T-helper 2 cell (primary cell): ENCODE data around the gene UBL4B.

ENCODE experiments used
- DNase-seq, 5 experiments: peaks; one replicate each; pipeline versions ENCODE4 v3.0.0 to v3.0.0-alpha.2; 2012 to 2022

UBL4B gene

DNA sequence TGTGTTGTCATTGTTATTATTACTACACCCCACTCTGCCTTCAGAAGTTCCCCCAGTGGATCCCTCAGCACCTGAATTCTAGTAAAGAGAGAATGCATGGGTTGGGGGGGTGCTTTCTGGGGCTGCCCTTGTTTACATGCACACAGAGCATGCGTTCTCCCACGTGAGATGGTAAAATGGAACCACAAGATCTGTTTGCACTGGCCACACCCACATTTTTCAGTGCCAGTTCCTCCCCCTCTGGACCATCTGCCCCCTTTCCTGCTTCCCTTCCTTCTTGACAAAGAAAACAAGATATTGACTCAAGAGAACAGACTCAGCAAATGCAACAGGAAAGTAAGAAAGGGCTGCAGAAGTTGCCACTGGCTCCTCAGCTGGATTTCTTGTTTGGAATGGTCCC lies 46.9 kb downstream of the UBL4B start:
- DNase-seq, result no peak

DNA sequence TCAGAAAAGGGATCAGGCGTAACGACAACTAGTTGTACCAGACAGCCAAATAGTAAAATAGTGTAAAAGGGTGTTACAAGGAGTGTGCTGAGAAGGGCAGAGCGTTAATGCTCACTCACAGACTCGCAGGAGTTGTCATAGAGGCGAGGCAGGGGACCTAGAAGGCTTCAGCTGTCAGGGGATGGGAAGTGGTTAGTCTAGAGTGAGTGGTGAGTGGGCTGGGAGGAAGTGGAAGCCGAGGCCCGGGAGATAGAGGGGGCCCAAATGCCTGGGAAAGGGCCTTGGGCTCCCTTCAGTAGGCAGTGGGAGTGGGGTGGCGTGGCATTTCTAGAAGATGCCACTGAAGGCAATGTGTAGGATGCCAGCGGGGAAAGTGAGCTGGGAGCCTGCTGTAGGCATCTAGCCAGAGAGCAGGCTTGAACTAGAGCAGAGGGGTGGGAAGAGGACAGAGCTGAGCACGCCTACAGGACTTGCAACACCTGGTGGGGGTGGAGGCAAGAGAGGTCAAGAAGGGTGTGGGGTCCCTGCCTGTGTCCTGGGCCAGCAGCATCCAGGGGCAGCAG lies 48.4 kb downstream of the UBL4B start:
- no peak for DNase-seq

DNA sequence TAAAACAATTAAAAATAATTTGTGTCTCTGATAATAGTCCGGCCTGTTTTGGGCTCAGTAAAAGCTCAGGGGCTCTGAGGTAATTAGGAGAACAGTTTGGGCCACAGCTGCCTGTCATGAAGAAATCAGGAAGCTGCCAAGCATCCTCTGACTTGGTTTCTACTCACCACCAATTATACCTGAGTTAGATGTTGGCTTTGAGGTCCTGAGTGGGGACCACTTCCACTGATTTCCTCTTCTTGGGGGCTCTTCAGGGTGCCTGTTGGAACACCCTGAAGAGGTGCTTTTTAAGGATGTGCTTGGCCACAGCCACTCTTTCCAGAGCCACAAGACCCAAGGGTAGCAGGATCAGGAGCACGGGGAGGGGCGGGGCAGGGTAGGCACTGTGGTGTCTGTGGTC lies 48.9 kb downstream of the UBL4B start:
- DNase-seq, result no peak

DNA sequence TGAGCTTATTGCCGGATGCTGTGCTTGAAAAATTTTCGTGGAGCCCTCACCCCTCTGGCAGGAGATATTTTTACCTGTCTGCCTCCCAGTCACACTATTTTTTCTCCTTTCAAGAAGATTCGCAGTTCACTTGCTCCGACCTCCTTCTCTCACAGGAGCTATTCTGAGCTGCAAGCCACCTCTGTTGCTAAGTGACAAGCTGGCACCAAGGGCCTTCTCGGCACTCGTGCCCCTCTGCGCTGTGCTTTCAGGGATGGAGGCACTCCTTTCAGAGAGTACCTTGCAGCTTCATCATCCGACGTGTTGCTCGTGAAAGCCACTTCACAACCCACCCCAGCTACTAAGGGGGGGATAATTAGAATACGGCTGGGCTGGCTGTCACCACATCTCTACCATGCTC lies 49.6 kb downstream of the UBL4B start:
- no peak for DNase-seq
